OCI-LY1 (cell line): ENCODE data around the gene MAX.

Experiments
- EZH2 ChIP-seq: fragments of 200-600 bp; sonication (generic), shearing (Covaris generic); IDR thresholded peaks from 2 replicates; pipeline ENCODE4 v1.8.0; 2017; ENCODE audit warnings: borderline replicate concordance, mixed run types, mild to moderate bottlenecking, antibody characterized with exemption, low read length, moderate library complexity, mixed read lengths
- TF ChIP-seq, protein P1 (sequence below): fragments of 200-600 bp; sonication (generic), shearing (Covaris generic); IDR thresholded peaks from 2 replicates; pipeline ENCODE4 v1.5.1; 2017; ENCODE audit warnings: mild to moderate bottlenecking, antibody characterized with exemption, low read length, moderate library complexity, mixed read lengths

GRCh38 chr14:65096323-65097089, 5.8 kb downstream of the MAX start:
- no peak for TF ChIP-seq EZH2
- TF ChIP-seq, protein P1, sequence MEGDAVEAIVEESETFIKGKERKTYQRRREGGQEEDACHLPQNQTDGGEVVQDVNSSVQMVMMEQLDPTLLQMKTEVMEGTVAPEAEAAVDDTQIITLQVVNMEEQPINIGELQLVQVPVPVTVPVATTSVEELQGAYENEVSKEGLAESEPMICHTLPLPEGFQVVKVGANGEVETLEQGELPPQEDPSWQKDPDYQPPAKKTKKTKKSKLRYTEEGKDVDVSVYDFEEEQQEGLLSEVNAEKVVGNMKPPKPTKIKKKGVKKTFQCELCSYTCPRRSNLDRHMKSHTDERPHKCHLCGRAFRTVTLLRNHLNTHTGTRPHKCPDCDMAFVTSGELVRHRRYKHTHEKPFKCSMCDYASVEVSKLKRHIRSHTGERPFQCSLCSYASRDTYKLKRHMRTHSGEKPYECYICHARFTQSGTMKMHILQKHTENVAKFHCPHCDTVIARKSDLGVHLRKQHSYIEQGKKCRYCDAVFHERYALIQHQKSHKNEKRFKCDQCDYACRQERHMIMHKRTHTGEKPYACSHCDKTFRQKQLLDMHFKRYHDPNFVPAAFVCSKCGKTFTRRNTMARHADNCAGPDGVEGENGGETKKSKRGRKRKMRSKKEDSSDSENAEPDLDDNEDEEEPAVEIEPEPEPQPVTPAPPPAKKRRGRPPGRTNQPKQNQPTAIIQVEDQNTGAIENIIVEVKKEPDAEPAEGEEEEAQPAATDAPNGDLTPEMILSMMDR: no peak
